ENCODE data around the gene KIF17.

KIF17 gene

DNA sequence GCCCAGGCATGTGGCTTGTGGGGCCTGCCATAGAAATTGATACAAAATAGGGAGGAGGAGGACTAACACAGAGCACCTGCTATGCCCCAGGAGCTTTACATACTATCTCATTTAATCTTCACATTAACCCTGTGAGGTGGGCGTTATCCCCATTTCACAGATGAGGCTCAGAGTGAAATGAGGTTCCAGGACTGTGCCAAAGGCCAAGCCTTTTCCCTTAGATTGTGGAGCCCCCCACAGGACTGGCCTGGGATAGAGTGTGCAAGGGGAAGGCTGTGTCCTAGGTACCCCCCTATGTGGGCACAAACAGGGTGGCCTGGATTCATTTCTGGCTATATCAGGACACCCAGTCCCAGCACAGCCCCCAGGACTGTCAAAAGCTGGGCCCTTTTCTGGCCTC is 54.4 kb downstream of the KIF17 start:
- H3K4me3 ChIP-seq (ENCODE audit: low read depth, low read length) = no peak overlapping the region

GRCh38 chr1:20662110-20662475 is 55.7 kb downstream of the KIF17 start:
- H3K4me3 ChIP-seq (ENCODE audit: low read depth, low read length) = peak overlapping the region; percentile 75

DNA sequence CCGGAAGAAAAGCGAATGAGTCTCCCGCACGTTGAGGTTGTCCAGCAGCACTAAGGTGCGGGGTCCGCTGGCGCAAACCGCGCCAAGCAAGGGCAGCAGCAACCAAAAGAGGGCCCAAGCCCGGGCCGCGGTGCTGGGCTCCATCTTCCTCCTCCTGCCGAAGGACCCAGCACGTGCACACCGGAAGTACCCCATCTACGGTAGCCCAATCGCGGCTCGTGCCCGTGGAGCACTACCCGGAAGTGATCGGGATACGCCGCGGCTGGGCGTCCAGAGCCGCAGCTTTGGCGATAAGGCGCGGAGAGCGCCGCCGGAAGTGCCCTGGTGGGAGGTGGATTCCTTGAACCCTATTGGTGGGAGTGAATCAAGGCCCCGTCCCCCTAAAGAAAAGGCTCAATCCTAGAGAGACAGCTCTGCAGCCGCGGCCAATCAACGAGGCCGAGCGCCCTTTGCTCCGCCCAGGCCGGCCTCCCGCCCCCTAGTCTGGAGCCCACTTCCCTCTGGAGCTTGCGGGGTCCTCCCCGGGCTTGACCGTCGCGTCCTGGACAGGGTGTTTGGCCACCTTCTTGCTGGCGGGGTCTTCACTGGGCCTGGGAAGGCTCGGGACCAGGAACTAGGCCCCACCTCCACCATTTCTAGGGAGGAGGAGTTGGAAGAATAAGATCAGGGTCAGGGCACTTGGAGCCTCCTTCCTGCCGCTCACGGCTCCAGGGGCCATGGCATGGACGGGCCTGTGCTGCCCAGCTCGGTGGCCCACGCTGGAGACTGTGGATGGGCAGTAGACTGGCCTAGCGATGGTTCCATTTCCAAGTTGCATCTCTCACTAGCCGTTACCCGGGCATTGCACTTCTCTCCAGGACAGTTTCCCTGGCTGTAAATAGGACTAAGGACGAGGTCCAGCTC is 56.3 kb downstream of the KIF17 start, which contains the start of gene DDOST:
DDOST (minus strand) TSS at position 163 of the 903 bp plus-strand sequence; CDS start at position 144, 19 bp downstream.
- H3K4me3 ChIP-seq (ENCODE audit: low read depth, low read length) = peak within 1 kb of the TSS; percentile 92

DNA sequence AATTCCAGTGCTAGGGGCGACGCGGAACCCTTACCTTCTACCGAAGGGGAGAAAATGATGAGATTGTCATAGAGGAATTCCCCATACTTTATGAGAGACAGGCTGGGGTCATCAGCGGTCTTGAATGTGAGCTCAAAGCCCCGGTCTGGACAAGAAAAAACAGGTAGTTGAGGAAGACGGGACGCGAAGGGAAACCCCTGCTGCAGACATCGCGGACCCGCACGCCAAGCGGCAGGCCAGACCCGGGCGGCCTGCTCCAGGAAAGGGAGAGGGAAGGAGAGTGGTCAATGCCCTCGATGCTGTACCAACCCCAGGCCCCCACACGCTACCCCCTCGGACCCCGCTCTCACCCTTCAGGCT is 57.0 kb downstream of the KIF17 start:
- peak overlapping the region; percentile 92 for H3K4me3 ChIP-seq (ENCODE audit: low read depth, low read length)

DNA sequence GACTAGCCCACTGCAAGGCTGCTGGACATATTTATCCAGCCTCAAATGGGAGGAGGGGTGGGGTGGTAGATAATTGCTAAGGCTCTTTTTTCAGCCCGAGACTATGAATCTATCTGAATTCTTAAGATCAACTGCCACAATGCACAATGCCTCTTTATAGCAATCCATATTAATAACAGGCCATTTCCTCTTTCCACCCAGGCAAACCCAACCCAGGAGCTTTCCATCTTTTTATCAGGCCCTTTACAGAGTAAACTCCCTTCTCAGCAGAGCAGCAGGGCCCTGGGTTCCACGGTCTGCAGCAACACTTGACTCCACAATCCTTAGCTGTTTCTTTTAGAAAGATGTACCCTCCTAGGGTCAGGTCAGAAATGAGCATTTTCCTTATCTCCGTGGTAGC is 57.4 kb downstream of the KIF17 start:
- peak overlapping the region; percentile 92 for H3K4me3 ChIP-seq (ENCODE audit: low read depth, low read length)

GRCh38 chr1:20658166-20658915 is 59.5 kb downstream of the KIF17 start:
- H3K4me3 ChIP-seq (ENCODE audit: low read depth, low read length) = no peak overlapping the region

DNA sequence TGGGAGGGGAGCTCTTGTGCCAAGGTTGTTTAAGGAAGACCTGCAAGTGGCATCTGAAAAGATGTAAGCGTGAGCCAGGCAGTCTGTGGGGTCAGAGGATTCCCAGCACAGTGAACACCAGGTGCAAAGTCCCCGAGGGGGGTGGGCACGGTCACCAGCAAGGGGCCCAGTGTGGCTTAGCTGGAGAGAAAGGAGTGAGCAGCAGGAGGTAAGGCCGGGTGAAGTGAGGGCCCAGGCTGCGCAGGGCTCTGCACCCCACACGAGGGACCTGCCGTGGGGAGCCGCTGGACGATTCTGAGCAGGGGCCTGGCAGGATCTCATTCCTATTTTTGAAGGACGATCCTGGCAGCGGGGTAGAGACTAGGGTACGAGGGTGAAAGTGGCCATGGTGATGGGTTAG is 60.8 kb downstream of the KIF17 start:
- no peak overlapping the region for H3K4me3 ChIP-seq (ENCODE audit: low read depth, low read length)

- H3K4me3 ChIP-seq (ENCODE audit: low read depth, low read length) = no peak overlapping the region
Observed at GRCh38 chr1:20654104-20654690, 63.6 kb downstream of the KIF17 start.

GRCh38 chr1:20652300-20652699 is 65.5 kb downstream of the KIF17 start:
- H3K4me3 ChIP-seq (ENCODE audit: low read depth, low read length) = no peak overlapping the region

DNA sequence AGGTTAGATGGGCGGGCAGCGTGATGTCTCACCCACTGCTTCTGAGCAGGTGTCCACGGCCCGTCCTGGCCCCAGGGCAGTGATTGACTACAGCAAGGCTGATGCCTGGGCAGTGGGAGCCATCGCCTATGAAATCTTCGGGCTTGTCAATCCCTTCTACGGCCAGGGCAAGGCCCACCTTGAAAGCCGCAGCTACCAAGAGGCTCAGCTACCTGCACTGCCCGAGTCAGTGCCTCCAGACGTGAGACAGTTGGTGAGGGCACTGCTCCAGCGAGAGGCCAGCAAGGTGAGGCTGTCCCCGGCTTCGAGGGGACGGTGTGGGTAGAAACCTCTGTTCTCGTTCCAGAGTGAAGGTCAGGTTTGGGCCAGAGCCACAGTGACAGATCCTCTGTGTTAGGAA is 68.9 kb downstream of the KIF17 start:
- H3K4me3 ChIP-seq (ENCODE audit: low read depth, low read length) = no peak overlapping the region

- H3K4me3 ChIP-seq (ENCODE audit: low read depth, low read length) = no peak overlapping the region
Observed at GRCh38 chr1:20648438-20648837, 69.4 kb downstream of the KIF17 start.

DNA sequence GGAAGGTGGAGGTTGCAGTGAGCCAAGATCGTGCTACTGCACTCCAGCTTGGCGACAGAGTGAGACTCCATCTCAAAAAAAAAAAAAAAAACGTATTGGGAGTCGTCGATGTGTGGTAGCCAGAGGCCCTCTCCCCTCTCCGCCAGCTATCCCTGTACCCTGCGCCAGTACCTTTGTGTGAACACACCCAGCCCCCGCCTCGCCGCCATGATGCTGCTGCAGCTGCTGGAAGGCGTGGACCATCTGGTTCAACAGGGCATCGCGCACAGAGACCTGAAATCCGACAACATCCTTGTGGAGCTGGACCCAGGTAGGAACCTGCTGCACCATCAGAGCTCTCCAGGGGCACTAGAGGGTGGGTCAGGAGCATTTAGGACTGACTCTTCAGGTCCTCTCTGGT is 72.4 kb downstream of the KIF17 start:
- no peak overlapping the region for H3K4me3 ChIP-seq (ENCODE audit: low read depth, low read length)

GRCh38 chr1:20644416-20644815 is 73.4 kb downstream of the KIF17 start:
- H3K4me3 ChIP-seq (ENCODE audit: low read depth, low read length) = no peak overlapping the region

- no peak overlapping the region for H3K4me3 ChIP-seq (ENCODE audit: low read depth, low read length)
Observed at GRCh38 chr1:20643080-20643479, 74.7 kb downstream of the KIF17 start.

DNA sequence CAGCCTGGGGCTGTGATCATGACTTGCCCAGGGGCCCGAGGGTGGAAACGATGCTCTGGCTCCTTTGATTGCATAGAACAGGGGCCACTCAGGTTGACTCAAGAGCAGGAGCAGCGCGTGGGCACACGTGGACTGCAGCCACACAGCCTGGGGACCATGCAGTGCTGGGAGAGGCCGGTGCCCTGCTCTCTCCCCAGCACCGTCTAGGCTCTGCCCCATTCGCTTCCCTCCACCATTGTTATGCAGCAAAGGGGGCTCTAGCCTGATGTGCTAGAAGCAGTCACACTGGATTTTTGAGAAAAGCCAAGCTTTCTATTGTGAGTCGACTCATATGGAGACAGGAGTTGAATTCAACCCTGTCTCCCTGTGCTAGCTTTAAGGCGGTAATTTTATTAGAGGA is 75.8 kb downstream of the KIF17 start:
- no peak overlapping the region for H3K4me3 ChIP-seq (ENCODE audit: low read depth, low read length)

DNA sequence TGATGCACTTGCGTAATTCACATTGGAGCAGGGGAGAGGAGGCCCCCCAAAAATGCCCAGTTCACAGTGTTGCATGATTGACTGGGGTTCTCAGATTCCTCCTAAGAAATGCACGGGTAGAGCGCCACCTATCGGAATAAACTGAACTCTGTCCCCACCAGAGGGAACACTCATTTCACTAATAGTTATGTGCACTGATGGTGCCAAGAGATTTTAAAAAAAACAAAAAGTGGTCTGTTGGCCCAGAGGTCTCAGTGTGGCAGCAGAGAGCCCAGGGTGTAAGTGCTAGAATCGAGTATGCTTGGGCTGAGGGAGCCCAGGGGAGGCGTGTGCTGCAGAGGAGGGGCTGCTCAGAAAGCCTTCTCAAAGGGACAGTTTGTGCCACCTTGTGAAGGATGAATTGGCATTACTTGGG is 77.6 kb downstream of the KIF17 start:
- no peak overlapping the region for H3K4me3 ChIP-seq (ENCODE audit: low read depth, low read length)

GRCh38 chr1:20636785-20637347 is 80.9 kb downstream of the KIF17 start:
- no peak overlapping the region for H3K4me3 ChIP-seq (ENCODE audit: low read depth, low read length)

- peak overlapping the region; percentile 66 for H3K4me3 ChIP-seq (ENCODE audit: low read depth, low read length)
Observed at GRCh38 chr1:20634594-20635084, 83.2 kb downstream of the KIF17 start.

GRCh38 chr1:20634065-20634593 is 83.7 kb downstream of the KIF17 start:
- peak overlapping the region; percentile 66 for H3K4me3 ChIP-seq (ENCODE audit: low read depth, low read length)

- H3K4me3 ChIP-seq (ENCODE audit: low read depth, low read length) = peak within 1 kb of the TSS; percentile 66
Observed at GRCh38 chr1:20633190-20634064, 84.4 kb downstream of the KIF17 start, which contains the start of gene PINK1. Gene PINK1, plus strand, starts transcription at chr1:20633458. Its CDS starts 91 bp downstream, at chr1:20633549.
